Kidney (tissue), 14 donors: Measurements from ENCODE around the gene SCN4B. TPM values are rescaled to one million over a fixed set of nuclear protein-coding genes. Genes with fewer than 3 reads are reported as not detected.
A peak's percentile ranks its signal among the peaks of the same experiment; 100 is the strongest.

ENCODE experiments used
- DNase-seq, 5 donors: peaks; one replicate each; pipeline ENCODE4 v3.0.0-alpha.2; 2013 to 2020
- FAIRE-seq: peaks from 2 replicates; lab custom pipeline; 2012; peaks lifted over from hg19 to GRCh38; lab: Jason Lieb, UNC
- H3K27ac ChIP-seq, 2 donors: one replicate each; pipeline ENCODE4 v1.7.0; 2013; ENCODE audit warnings: low read depth in 2 of 2, low read length in 2 of 2, inconsistent platforms in 1 of 2
- H3K27me3 ChIP-seq: one replicate; pipeline ENCODE4 v1.7.1; 2013; ENCODE audit warnings: low read length, inconsistent platforms; ENCODE audit not compliant: control insufficient read depth, insufficient read depth
- H3K36me3 ChIP-seq, 3 donors: one replicate each; pipeline versions ENCODE4 v1.7.0 to v1.7.1; 2013; ENCODE audit warnings: low read length in 3 of 3, control low read depth in 1 of 3, inconsistent platforms in 1 of 3; ENCODE audit not compliant: insufficient read depth in 3 of 3, control insufficient read depth in 2 of 3
- H3K4me1 ChIP-seq, 3 donors: one replicate each; pipeline versions ENCODE4 v1.7.0 to v1.7.1; 2013; ENCODE audit warnings: low read length in 3 of 3, inconsistent platforms in 1 of 3, low read depth in 1 of 3; ENCODE audit not compliant: control insufficient read depth in 2 of 3, insufficient read depth in 2 of 3
- H3K4me3 ChIP-seq, 3 donors: one replicate each; pipeline versions ENCODE4 v1.7.0 to v1.8.1; 2013; ENCODE audit warnings: low read length in 3 of 3, control low read depth in 1 of 3, inconsistent platforms in 1 of 3
- H3K9ac ChIP-seq, 3 donors: one replicate each; pipeline versions ENCODE4 v1.7.0 to v1.7.1; 2013; ENCODE audit warnings: low read length in 3 of 3, control low read depth in 1 of 3, inconsistent platforms in 1 of 3
- H3K9me3 ChIP-seq, 3 donors: one replicate each; pipeline versions ENCODE4 v1.7.0 to v1.7.1; 2013; ENCODE audit warnings: low read length in 3 of 3, control low read depth in 1 of 3, inconsistent platforms in 1 of 3; ENCODE audit not compliant: control insufficient read depth in 2 of 3, insufficient read depth in 1 of 3
- CTCF ChIP-seq: IDR thresholded peaks from 3 replicates; pipeline ENCODE4 v1.5.1; 2012; ENCODE audit warnings: mild to moderate bottlenecking, moderate library complexity, borderline replicate concordance; ENCODE audit not compliant: insufficient read depth; ENCODE audit errors: extremely low read depth
- intact Hi-C: fragments of 100-400 bp; cut with DNase I; formaldehyde crosslinking; loops from one replicate; pipeline ENCODE4 v1.11.1; 2022
- polyA plus RNA-seq: library from polyadenylated mRNA; stranded (reverse); fragments of 350-450 nt; fragmentation: Illumina TruSeq; extraction: RNeasy Lipid Tissue Mini Kit (QIAGEN cat#74804); gene quantifications from one replicate; pipeline ENCODE4 v1.2.3, GENCODE V29; 2014; ENCODE audit warnings: low read depth, low replicate concordance; ENCODE audit not compliant: insufficient read depth
- total RNA-seq: library from RNA; stranded (reverse); fragmentation: NEBNext Ultra II Directional; extraction: Animal tissue kit (Norgen Biotek cat#: 25700); gene quantifications from one replicate; pipeline ENCODE4 v1.2.1, GENCODE V29; 2021
- donor health status: control.
- donor health status: control.
- donor health status: control.
- donor health status: control.
- donor health status: control.
- donor health status: DM: yes; HTN: yes; CAD: no.
- donor health status: Normal renal cell carcinoma (clear cell type).

The SCN4B gene
- total and polyA plus RNA-seq, 2 donors from 2014 or later: 1.4 to 3.5 TPM

- TF ChIP-seq CTCF: no peak
- H3K4me3 ChIP-seq: no peak overlapping the region
- H3K9ac ChIP-seq: no peak overlapping the region
- H3K27ac ChIP-seq: no peak overlapping the region
- no peak for FAIRE-seq
- H3K4me1 ChIP-seq: no peaks in the 10 kb centered on the region
- no peaks in the 10 kb centered on the region for H3K36me3 ChIP-seq
- DNase-seq: no peak
- no peaks in the 10 kb centered on the region for H3K9me3 ChIP-seq
- intact Hi-C loops: no loop called here
- no peaks in the 10 kb centered on the region for H3K27me3 ChIP-seq
Observed at GRCh38 chr11:118174006-118174567, 21.5 kb upstream of the SCN4B start.

- TF ChIP-seq CTCF: no peak
- H3K4me3 ChIP-seq: no peak overlapping the region
- no peak overlapping the region for H3K9ac ChIP-seq
- H3K4me1 ChIP-seq: no peaks in the 10 kb centered on the region
- no peaks in the 10 kb centered on the region for H3K36me3 ChIP-seq
- intact Hi-C loops: no loop called here
- no peak overlapping the region for H3K27ac ChIP-seq
- FAIRE-seq (no peak), DNase-seq (no peak)
- no peaks in the 10 kb centered on the region for H3K9me3 ChIP-seq
- H3K27me3 ChIP-seq: no peaks in the 10 kb centered on the region
Observed at GRCh38 chr11:118172356-118172755, 19.7 kb upstream of the SCN4B start.

- no peaks in the 10 kb centered on the region for H3K9me3 ChIP-seq
- H3K27me3 ChIP-seq: no peaks in the 10 kb centered on the region
- TF ChIP-seq CTCF: peak; percentile 90
- peak; percentile 75 to 88 (median 86) for DNase-seq
- H3K4me3 ChIP-seq: no peak overlapping the region
- no peak overlapping the region for H3K9ac ChIP-seq
- intact Hi-C loops: no loop called here
- H3K36me3 ChIP-seq: no peaks in the 10 kb centered on the region
- FAIRE-seq: no peak
- no peak overlapping the region for H3K27ac ChIP-seq
- H3K4me1 ChIP-seq: no peaks in the 10 kb centered on the region
Observed at GRCh38 chr11:118171269-118172062, 18.8 kb upstream of the SCN4B start.
